C4-2B (cell line): Measurements from ENCODE around the gene SLC4A2.

Experiments used
- ZFX ChIP-seq: fragments of 450-650 bp; IDR thresholded peaks from 2 replicates; pipeline ENCODE4 v1.6.1; 2017
- TF ChIP-seq, protein P1 (sequence below): fragments of 450-650 bp; conservative IDR thresholded peaks from 2 replicates; pipeline ENCODE4 v1.5.1; 2017; ENCODE audit warnings: mild to moderate bottlenecking

- TF ChIP-seq, protein P1, sequence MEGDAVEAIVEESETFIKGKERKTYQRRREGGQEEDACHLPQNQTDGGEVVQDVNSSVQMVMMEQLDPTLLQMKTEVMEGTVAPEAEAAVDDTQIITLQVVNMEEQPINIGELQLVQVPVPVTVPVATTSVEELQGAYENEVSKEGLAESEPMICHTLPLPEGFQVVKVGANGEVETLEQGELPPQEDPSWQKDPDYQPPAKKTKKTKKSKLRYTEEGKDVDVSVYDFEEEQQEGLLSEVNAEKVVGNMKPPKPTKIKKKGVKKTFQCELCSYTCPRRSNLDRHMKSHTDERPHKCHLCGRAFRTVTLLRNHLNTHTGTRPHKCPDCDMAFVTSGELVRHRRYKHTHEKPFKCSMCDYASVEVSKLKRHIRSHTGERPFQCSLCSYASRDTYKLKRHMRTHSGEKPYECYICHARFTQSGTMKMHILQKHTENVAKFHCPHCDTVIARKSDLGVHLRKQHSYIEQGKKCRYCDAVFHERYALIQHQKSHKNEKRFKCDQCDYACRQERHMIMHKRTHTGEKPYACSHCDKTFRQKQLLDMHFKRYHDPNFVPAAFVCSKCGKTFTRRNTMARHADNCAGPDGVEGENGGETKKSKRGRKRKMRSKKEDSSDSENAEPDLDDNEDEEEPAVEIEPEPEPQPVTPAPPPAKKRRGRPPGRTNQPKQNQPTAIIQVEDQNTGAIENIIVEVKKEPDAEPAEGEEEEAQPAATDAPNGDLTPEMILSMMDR = no peak
- no peak for TF ChIP-seq ZFX
Measured at GRCh38 chr7:151046603-151047573, 12.5 kb upstream of the SLC4A2 start.
